Liver (tissue), 9 donors: Measurements from ENCODE around the gene CAPRIN1. TPM values are rescaled to one million over a fixed set of nuclear protein-coding genes. Genes with fewer than 3 reads are reported as not detected.

Source experiments
- DNase-seq: peaks from one replicate; pipeline ENCODE4 v3.0.0-alpha.2; 2017; ENCODE audit warnings: low spot score
- H3K27ac ChIP-seq, 2 donors: one replicate each; pipeline ENCODE4 v1.7.0; 2013; ENCODE audit warnings: inconsistent platforms in 2 of 2, low read length in 2 of 2, control low read depth in 1 of 2, low read depth in 1 of 2, mild to moderate bottlenecking in 1 of 2
- H3K27me3 ChIP-seq, 4 donors: one replicate each; pipeline versions ENCODE4 v1.6.1 to v1.7.0; 2013; ENCODE audit warnings: low read length in 3 of 4, inconsistent platforms in 1 of 4, mild to moderate bottlenecking in 1 of 4, moderate library complexity in 1 of 4; ENCODE audit not compliant: control insufficient read depth in 4 of 4, insufficient read depth in 4 of 4
- H3K36me3 ChIP-seq, 4 donors: one replicate each; pipeline versions ENCODE4 v1.6.1 to v1.7.0; 2013; ENCODE audit warnings: low read length in 3 of 4, mild to moderate bottlenecking in 3 of 4, low read depth in 1 of 4, moderate library complexity in 1 of 4; ENCODE audit not compliant: control insufficient read depth in 4 of 4, insufficient read depth in 3 of 4
- H3K4me1 ChIP-seq, 4 donors: one replicate each; pipeline versions ENCODE4 v1.6.1 to v1.7.0; 2013; ENCODE audit warnings: low read length in 3 of 4, mild to moderate bottlenecking in 3 of 4, moderate library complexity in 1 of 4; ENCODE audit not compliant: control insufficient read depth in 4 of 4, insufficient read depth in 4 of 4
- H3K4me3 ChIP-seq, 3 donors: one replicate each; pipeline versions ENCODE4 v1.6.1 to v1.7.0; 2013; ENCODE audit warnings: low read length in 3 of 3, control low read depth in 1 of 3, low read depth in 1 of 3, mild to moderate bottlenecking in 1 of 3
- H3K9ac ChIP-seq, 2 donors: one replicate each; pipeline ENCODE4 v1.7.0; 2013; ENCODE audit warnings: low read length in 2 of 2, mild to moderate bottlenecking in 2 of 2, moderate library complexity in 2 of 2, control low read depth in 1 of 2, low read depth in 1 of 2
- H3K9me3 ChIP-seq, 4 donors: one replicate each; pipeline versions ENCODE4 v1.6.1 to v1.7.0; 2013; ENCODE audit warnings: low read length in 3 of 4; ENCODE audit not compliant: control insufficient read depth in 4 of 4
- CTCF ChIP-seq: fragments of 150-350 bp; IDR thresholded peaks from 2 replicates; pipeline ENCODE4 v1.5.1; 2017; ENCODE audit warnings: improper control_type of control experiment, low read depth, low read length; ENCODE audit not compliant: missing input control
- EGR1 ChIP-seq, 2 donors: IDR thresholded peaks; 2 replicates each; pipeline ENCODE4 v1.6.1; 2016 to 2018; ENCODE audit warnings: antibody characterized with exemption in 2 of 2, low read depth in 2 of 2
- FOXA1 ChIP-seq: IDR thresholded peaks from 2 replicates; pipeline ENCODE4 v1.6.1; 2016; ENCODE audit warnings: antibody characterized with exemption
- FOXA2 ChIP-seq: IDR thresholded peaks from 2 replicates; pipeline ENCODE4 v1.6.1; 2016; ENCODE audit warnings: antibody characterized with exemption
- HNF4A ChIP-seq, 2 donors: conservative IDR thresholded peaks; 2 replicates each; pipeline ENCODE4 v1.6.1; 2016; ENCODE audit warnings: antibody characterized with exemption in 2 of 2, mild to moderate bottlenecking in 2 of 2
- HNF4G ChIP-seq: IDR thresholded peaks from 2 replicates; pipeline ENCODE4 v1.6.1; 2016; ENCODE audit warnings: antibody characterized with exemption
- JUND ChIP-seq, 2 donors: IDR thresholded peaks; 2 replicates each; pipeline ENCODE4 v1.6.1; 2016; ENCODE audit warnings: antibody characterized with exemption in 2 of 2
- MAX ChIP-seq: IDR thresholded peaks from 2 replicates; pipeline ENCODE4 v1.6.1; 2016; ENCODE audit warnings: antibody characterized with exemption
- NR2F2 ChIP-seq: IDR thresholded peaks from 2 replicates; pipeline ENCODE4 v1.6.1; 2016; ENCODE audit warnings: antibody characterized with exemption
- RAD21 ChIP-seq, 2 donors: IDR thresholded peaks; 2 replicates each; pipeline ENCODE4 v1.6.1; 2016; ENCODE audit warnings: antibody characterized with exemption in 2 of 2, mild to moderate bottlenecking in 2 of 2
- RXRA ChIP-seq, 2 donors: IDR thresholded peaks; 2 replicates each; pipeline ENCODE4 v1.6.1; 2017 to 2018; ENCODE audit warnings: antibody characterized with exemption in 2 of 2, mild to moderate bottlenecking in 1 of 2
- TAF1 ChIP-seq: conservative IDR thresholded peaks from 2 replicates; pipeline ENCODE4 v1.6.1; 2016; ENCODE audit warnings: antibody characterized with exemption, mild to moderate bottlenecking
- YY1 ChIP-seq: IDR thresholded peaks from 2 replicates; pipeline ENCODE4 v1.6.1; 2016; ENCODE audit warnings: antibody characterized with exemption, mild to moderate bottlenecking
- ZBTB33 ChIP-seq: IDR thresholded peaks from 2 replicates; pipeline ENCODE4 v1.6.1; 2016; ENCODE audit warnings: antibody characterized with exemption
- WGBS: extraction: QIAGEN DNeasy Blood & Tissue Kit; methylation state at CpG from one replicate; pipeline ENCODE4 v1.1.7; 2013; 5-methylcytosine and 5-hydroxymethylcytosine counted together
- polyA plus RNA-seq, 2 donors: library from polyadenylated mRNA; stranded (reverse) in 1 of 2; unstranded in 1 of 2; fragments of 200-250 nt in 1 of 2; fragments of >200 nt in 1 of 2; fragmentation: Nextera tagmentation in 1 of 2; extraction: Ambion mirVana in 1 of 2; gene quantifications; one replicate each; pipeline versions ENCODE4 v1.2.1 to v1.2.3, GENCODE V29; 2013 to 2015
- total RNA-seq, 2 donors: library from RNA; depleted of rRNA; stranded (reverse); fragments of >200 nt; gene quantifications; one replicate each; pipeline ENCODE4 v1.2.3, GENCODE V29; 2014
- TF ChIP-seq, protein P1 (sequence below): IDR thresholded peaks from 2 replicates; pipeline ENCODE4 v1.6.1; 2016; ENCODE audit warnings: antibody characterized with exemption, mild to moderate bottlenecking
- TF ChIP-seq, protein P2 (sequence below): IDR thresholded peaks from 2 replicates; pipeline ENCODE4 v1.6.1; 2016; ENCODE audit warnings: antibody characterized with exemption
- donor health status: healthy.
- donor health status: healthy.
- donor health status: healthy.
- donor health status: healthy.
- donor health status: healthy.

Gene CAPRIN1
- total and polyA plus RNA-seq, 4 donors, result 19.5 to 112 (median 56.5) TPM

GRCh38 chr11:34139346-34139745, 87.8 kb downstream of the CAPRIN1 start:
- 93% methylated on average over 7 of the region's 7 CpGs for WGBS

DNA sequence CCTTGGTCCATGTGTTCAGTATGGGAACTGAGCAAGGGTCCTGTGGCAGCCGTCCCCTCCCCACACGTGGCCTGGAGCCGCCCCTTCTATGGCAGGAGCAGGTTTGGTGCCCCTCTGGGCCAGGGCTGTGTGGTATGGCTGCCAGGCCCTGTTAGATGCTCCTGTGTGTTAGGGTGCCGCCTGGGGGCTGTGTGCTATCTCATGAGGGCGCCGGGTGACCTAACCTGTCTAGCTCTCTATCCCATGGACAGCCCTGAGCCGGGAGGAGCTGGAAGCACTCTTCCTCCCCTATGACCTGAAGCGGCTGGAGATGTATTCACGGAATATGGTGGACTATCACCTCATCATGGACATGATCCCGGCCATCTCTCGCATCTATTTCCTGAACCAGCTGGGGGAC, 88.6 kb downstream of the CAPRIN1 start:
- H3K9ac ChIP-seq, result no peak overlapping the region
- 97% methylated on average over 11 of the region's 11 CpGs for WGBS
- no peaks in the 10 kb centered on the region for H3K9me3 ChIP-seq
- no peak for DNase-seq
- no peak overlapping the region for H3K4me3 ChIP-seq
- H3K36me3 ChIP-seq, result peaks cover 11 to 97% (median 69%) of the 10 kb centered on the region in 4 donors
- H3K27ac ChIP-seq, result no peak overlapping the region
- H3K27me3 ChIP-seq, result no peaks in the 10 kb centered on the region
- TF ChIP-seq YY1, result no peak
- TF ChIP-seq EGR1 (IDR thresholded peaks at IDR 0.05; ENCODE audit: low read depth in 2 of 2), result no peak
- TF ChIP-seq, protein P1, sequence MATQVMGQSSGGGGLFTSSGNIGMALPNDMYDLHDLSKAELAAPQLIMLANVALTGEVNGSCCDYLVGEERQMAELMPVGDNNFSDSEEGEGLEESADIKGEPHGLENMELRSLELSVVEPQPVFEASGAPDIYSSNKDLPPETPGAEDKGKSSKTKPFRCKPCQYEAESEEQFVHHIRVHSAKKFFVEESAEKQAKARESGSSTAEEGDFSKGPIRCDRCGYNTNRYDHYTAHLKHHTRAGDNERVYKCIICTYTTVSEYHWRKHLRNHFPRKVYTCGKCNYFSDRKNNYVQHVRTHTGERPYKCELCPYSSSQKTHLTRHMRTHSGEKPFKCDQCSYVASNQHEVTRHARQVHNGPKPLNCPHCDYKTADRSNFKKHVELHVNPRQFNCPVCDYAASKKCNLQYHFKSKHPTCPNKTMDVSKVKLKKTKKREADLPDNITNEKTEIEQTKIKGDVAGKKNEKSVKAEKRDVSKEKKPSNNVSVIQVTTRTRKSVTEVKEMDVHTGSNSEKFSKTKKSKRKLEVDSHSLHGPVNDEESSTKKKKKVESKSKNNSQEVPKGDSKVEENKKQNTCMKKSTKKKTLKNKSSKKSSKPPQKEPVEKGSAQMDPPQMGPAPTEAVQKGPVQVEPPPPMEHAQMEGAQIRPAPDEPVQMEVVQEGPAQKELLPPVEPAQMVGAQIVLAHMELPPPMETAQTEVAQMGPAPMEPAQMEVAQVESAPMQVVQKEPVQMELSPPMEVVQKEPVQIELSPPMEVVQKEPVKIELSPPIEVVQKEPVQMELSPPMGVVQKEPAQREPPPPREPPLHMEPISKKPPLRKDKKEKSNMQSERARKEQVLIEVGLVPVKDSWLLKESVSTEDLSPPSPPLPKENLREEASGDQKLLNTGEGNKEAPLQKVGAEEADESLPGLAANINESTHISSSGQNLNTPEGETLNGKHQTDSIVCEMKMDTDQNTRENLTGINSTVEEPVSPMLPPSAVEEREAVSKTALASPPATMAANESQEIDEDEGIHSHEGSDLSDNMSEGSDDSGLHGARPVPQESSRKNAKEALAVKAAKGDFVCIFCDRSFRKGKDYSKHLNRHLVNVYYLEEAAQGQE, result no peak
- no peak for TF ChIP-seq RAD21 (IDR thresholded peaks at IDR 0.05)
- no peak for TF ChIP-seq FOXA2
- TF ChIP-seq MAX, result no peak
- TF ChIP-seq HNF4A (conservative IDR thresholded peaks at IDR 0.05), result no peak
- TF ChIP-seq FOXA1, result no peak
- TF ChIP-seq, protein P2, sequence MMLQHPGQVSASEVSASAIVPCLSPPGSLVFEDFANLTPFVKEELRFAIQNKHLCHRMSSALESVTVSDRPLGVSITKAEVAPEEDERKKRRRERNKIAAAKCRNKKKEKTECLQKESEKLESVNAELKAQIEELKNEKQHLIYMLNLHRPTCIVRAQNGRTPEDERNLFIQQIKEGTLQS, result no peak
- no peaks in the 10 kb centered on the region for H3K4me1 ChIP-seq

More at GRCh38 chr11:34139346-34139745, 87.8 kb downstream of the CAPRIN1 start:
- Histone ChIP-seq H3K36me3 (peaks cover 11 to 97% (median 68%) of the 10 kb centered on the region in 4 donors), H3K27me3 (no peaks in the 10 kb centered on the region), H3K4me1 (no peaks in the 10 kb centered on the region), H3K4me3 (no peak overlapping the region), H3K9me3 (no peaks in the 10 kb centered on the region), H3K27ac (no peak overlapping the region), H3K9ac (no peak overlapping the region)
- TF ChIP-seq HNF4G (no peak), TAF1 (no peak), HNF4A (conservative IDR thresholded peaks at IDR 0.05) (no peak), CTCF (no peak)
- DNase-seq, result no peak

DNA sequence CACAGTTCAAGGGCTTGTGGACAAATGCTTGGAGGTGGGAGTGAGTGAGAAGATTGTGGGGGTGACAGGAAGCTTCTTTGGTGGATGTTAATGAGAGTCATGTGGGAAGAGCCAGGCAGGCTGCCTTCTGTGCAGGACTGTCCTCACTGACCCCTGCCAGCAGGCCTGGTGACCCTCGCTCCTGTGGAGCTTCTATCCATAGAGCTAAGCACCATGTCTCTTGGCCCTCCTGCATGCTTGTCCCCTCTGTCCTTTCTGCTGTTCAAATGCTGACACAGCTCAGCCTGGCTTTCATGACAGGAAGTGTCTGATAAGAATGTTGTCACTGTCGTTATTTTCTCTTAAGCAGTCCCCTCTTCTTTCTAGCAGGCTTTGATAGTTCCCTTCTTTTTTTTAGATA, 91.5 kb downstream of the CAPRIN1 start:
- Histone ChIP-seq H3K9ac (no peak overlapping the region), H3K36me3 (peaks cover 14 to 97% (median 68%) of the 10 kb centered on the region in 4 donors), H3K27ac (no peak overlapping the region), H3K27me3 (no peaks in the 10 kb centered on the region), H3K4me1 (no peaks in the 10 kb centered on the region), H3K4me3 (no peak overlapping the region), H3K9me3 (no peaks in the 10 kb centered on the region)
- no peak for DNase-seq
- WGBS, result 79% methylated on average over 2 of the region's 2 CpGs
- TF ChIP-seq HNF4G (no peak), HNF4A (conservative IDR thresholded peaks at IDR 0.05) (no peak), NR2F2 (no peak), CTCF (no peak), FOXA2 (no peak), JUND (IDR thresholded peaks at IDR 0.05) (no peak), ZBTB33 (no peak), FOXA1 (no peak), RXRA (IDR thresholded peaks at IDR 0.05) (no peak), YY1 (no peak)
- TF ChIP-seq, protein P2, result no peak
